GM21515 (cell line): ENCODE measurements around the gene NWD2.
"Not testable (repeated sequence)": the region's sequence is repeated elsewhere in the genome, so short reads cannot be mapped to it uniquely, and the experiment has no call there.

Experiments used
- ATAC-seq: cut with Tn5 transposase; IDR thresholded peaks from one replicate; pipeline ENCODE4 v1.9.1; 2021; ENCODE audit not compliant: unreplicated experiment

The NWD2 gene

GRCh38 chr4:37389967-37390580 is 145.5 kb downstream of the NWD2 start:
- peak; percentile 72 for ATAC-seq

GRCh38 chr4:37392521-37393255 is 148.1 kb downstream of the NWD2 start:
- ATAC-seq: no peak

GRCh38 chr4:37393321-37393720 is 148.8 kb downstream of the NWD2 start:
- ATAC-seq: no peak

GRCh38 chr4:37393889-37394288 is 149.3 kb downstream of the NWD2 start:
- no peak for ATAC-seq

GRCh38 chr4:37397505-37397904 is 153.0 kb downstream of the NWD2 start:
- no peak for ATAC-seq

GRCh38 chr4:37400241-37400881 is 155.8 kb downstream of the NWD2 start:
- ATAC-seq: peak; percentile 74

- ATAC-seq: not testable (repeated sequence)
Measured at GRCh38 chr4:37407938-37408826, 163.6 kb downstream of the NWD2 start.

- ATAC-seq: not testable (repeated sequence)
Measured at GRCh38 chr4:37413612-37414011, 169.1 kb downstream of the NWD2 start.

GRCh38 chr4:37415845-37416369 is 171.4 kb downstream of the NWD2 start:
- no peak for ATAC-seq

GRCh38 chr4:37421614-37422013 is 177.1 kb downstream of the NWD2 start:
- ATAC-seq: no peak

- no peak for ATAC-seq
Measured at GRCh38 chr4:37422102-37422501, 177.6 kb downstream of the NWD2 start.

GRCh38 chr4:37422638-37423037 is 178.1 kb downstream of the NWD2 start:
- ATAC-seq: no peak

GRCh38 chr4:37423310-37423709 is 178.8 kb downstream of the NWD2 start:
- no peak for ATAC-seq

- ATAC-seq: no peak
Measured at GRCh38 chr4:37424753-37425152, 180.2 kb downstream of the NWD2 start.

GRCh38 chr4:37425857-37426256 is 181.3 kb downstream of the NWD2 start:
- no peak for ATAC-seq

- no peak for ATAC-seq
Measured at GRCh38 chr4:37427193-37427592, 182.7 kb downstream of the NWD2 start.

- no peak for ATAC-seq
Measured at GRCh38 chr4:37429906-37430305, 185.4 kb downstream of the NWD2 start.

- no peak for ATAC-seq
Measured at GRCh38 chr4:37430718-37431416, 186.3 kb downstream of the NWD2 start.

GRCh38 chr4:37431417-37431743 is 186.8 kb downstream of the NWD2 start:
- ATAC-seq: no peak

GRCh38 chr4:37434469-37434868 is 189.9 kb downstream of the NWD2 start:
- no peak for ATAC-seq

GRCh38 chr4:37436546-37436945 is 192.0 kb downstream of the NWD2 start:
- no peak for ATAC-seq
